C4-2B (cell line): ENCODE results near the gene FOXR1.

Experiments used
- ZFX ChIP-seq: fragments of 450-650 bp; IDR thresholded peaks from 2 replicates; pipeline ENCODE4 v1.6.1; 2017
- TF ChIP-seq, protein P1 (sequence below): fragments of 450-650 bp; conservative IDR thresholded peaks from 2 replicates; pipeline ENCODE4 v1.5.1; 2017; ENCODE audit warnings: mild to moderate bottlenecking

DNA sequence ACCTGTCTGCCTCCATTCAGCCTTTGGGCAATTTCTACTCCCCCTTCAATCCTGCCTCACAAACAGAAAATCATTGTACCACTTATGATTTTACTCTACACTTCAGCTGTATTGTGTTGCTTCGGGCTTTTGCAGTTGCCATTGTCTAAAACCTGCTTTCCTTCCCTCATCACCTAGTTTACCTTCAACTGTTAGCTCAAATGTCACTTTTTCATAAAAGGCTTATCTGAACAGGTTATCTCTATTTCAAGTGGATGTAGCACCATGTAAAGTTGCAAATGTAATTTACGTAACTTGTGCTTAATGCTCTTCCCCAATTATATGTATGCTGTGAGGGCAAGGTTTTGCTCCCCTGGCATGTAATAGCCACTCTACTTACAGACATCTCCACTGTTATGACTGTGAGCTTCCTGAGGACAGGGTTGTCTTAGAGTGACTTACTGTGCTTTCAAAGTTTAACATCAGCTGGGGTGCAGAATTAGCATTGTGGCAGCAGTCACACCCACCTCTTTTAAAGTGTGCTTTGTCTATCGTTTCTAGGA lies 41.1 kb downstream of the FOXR1 start:
- no peak for TF ChIP-seq ZFX
- TF ChIP-seq, protein P1, sequence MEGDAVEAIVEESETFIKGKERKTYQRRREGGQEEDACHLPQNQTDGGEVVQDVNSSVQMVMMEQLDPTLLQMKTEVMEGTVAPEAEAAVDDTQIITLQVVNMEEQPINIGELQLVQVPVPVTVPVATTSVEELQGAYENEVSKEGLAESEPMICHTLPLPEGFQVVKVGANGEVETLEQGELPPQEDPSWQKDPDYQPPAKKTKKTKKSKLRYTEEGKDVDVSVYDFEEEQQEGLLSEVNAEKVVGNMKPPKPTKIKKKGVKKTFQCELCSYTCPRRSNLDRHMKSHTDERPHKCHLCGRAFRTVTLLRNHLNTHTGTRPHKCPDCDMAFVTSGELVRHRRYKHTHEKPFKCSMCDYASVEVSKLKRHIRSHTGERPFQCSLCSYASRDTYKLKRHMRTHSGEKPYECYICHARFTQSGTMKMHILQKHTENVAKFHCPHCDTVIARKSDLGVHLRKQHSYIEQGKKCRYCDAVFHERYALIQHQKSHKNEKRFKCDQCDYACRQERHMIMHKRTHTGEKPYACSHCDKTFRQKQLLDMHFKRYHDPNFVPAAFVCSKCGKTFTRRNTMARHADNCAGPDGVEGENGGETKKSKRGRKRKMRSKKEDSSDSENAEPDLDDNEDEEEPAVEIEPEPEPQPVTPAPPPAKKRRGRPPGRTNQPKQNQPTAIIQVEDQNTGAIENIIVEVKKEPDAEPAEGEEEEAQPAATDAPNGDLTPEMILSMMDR: no peak
